NCI-H1436 (cell line): ENCODE data around the gene CRYBG3.
"Not testable (repeated sequence)": the region's sequence is repeated elsewhere in the genome, so short reads cannot be mapped to it uniquely, and the experiment has no call there.

Source experiments
- DNase-seq: peaks from one replicate; lab custom pipeline; 2025; lab: John Stamatoyannopoulos, UW

Gene CRYBG3

GRCh38 chr3:97821774-97822358 is at the start of gene CRYBG3:
TSS of gene CRYBG3 (plus strand) at chr3:97822011. CDS start at chr3:97822207, 196 bp downstream.
- peak; percentile 72 for DNase-seq

GRCh38 chr3:97772926-97773325 is 48.9 kb upstream of the CRYBG3 start:
- no peak for DNase-seq

GRCh38 chr3:97778152-97778551 is 43.7 kb upstream of the CRYBG3 start:
- no peak for DNase-seq

- DNase-seq = peak; percentile 59
Measured at GRCh38 chr3:97793420-97794019, 28.3 kb upstream of the CRYBG3 start.

GRCh38 chr3:97795951-97796350 is 25.9 kb upstream of the CRYBG3 start:
- DNase-seq = no peak

GRCh38 chr3:97804471-97804870 is 17.3 kb upstream of the CRYBG3 start:
- no peak for DNase-seq

- DNase-seq = no peak
Measured at GRCh38 chr3:97810779-97811390, 10.9 kb upstream of the CRYBG3 start.

- DNase-seq = no peak
Measured at GRCh38 chr3:97815149-97815917, 6.5 kb upstream of the CRYBG3 start.

- no peak for DNase-seq
Measured at GRCh38 chr3:97816811-97817210, 5.0 kb upstream of the CRYBG3 start.

GRCh38 chr3:97817965-97818364 is 3.8 kb upstream of the CRYBG3 start:
- peak; percentile 95 for DNase-seq

GRCh38 chr3:97820780-97821179 is 1.0 kb upstream of the CRYBG3 start:
- no peak for DNase-seq

- no peak for DNase-seq
Measured at GRCh38 chr3:97821287-97821773, 481 bp upstream of the CRYBG3 start.

- no peak for DNase-seq
Measured at GRCh38 chr3:97822359-97822775, 556 bp downstream of the CRYBG3 start.

- no peak for DNase-seq
Measured at GRCh38 chr3:97823046-97824004, 1.5 kb downstream of the CRYBG3 start.

- DNase-seq = no peak
Measured at GRCh38 chr3:97825101-97825500, 3.3 kb downstream of the CRYBG3 start.

GRCh38 chr3:97827741-97828471 is 6.1 kb downstream of the CRYBG3 start:
- DNase-seq = no peak

GRCh38 chr3:97829198-97829597 is 7.4 kb downstream of the CRYBG3 start:
- no peak for DNase-seq

- DNase-seq = no peak
Measured at GRCh38 chr3:97830638-97831037, 8.8 kb downstream of the CRYBG3 start.

GRCh38 chr3:97831140-97831539 is 9.3 kb downstream of the CRYBG3 start:
- no peak for DNase-seq

GRCh38 chr3:97833184-97833583 is 11.4 kb downstream of the CRYBG3 start:
- DNase-seq = not testable (repeated sequence)

- no peak for DNase-seq
Measured at GRCh38 chr3:97835761-97836160, 13.9 kb downstream of the CRYBG3 start.
